Measurements from ENCODE around the gene ROCK1. TPM values are rescaled to one million over a fixed set of nuclear protein-coding genes. Genes with fewer than 3 reads are reported as not detected.

Gene ROCK1
- total and polyA plus RNA-seq, 2 of the 8 experiments (the other 6 are each of a cell fraction or from before 2014, with no cell fraction given) = 4.2 to 48.9 TPM

DNA sequence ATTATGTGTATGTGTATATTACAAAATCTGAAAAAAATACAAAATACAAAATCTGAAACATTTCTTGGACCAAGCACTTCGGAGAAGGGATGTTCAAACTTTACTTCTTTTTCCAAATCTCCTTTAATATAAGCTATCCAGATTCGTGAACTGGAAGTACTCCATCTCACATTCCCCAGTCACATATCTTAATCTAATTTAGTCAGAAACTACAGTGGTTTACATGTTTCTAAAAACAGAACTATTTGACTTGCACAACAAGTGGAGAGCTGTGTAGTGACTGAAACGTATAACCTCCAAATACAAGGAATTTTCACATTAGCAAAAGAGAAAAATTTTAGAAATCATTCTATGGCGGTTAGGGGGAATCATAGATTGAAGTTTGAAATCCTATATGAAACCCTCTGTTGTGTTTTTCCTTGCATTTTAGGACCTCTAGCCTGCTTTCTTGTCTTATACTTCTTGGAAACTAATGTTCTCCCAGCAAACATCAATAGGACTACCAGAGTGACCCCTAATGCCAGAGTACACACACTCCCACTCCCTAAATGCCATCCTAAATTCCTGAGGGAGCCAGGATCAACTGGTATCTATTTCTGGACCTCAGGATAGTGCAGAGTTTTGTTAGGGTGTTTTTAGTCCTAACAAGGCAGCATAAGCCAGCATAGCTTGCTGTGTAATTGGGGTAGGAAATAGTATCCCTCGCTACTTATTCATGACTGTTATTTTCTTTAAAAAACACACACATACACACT is 30.2 kb upstream of the ROCK1 start:
- no peak overlapping the region for H2BK15ac ChIP-seq (ENCODE audit: low read length)
- H3K23ac ChIP-seq (ENCODE audit: insufficient read length) = no peak overlapping the region
- no peak overlapping the region for H2BK120ac ChIP-seq (replicated peaks; ENCODE audit: low read depth, low read length)
- no peaks in the 10 kb centered on the region for H4K20me1 ChIP-seq (replicated peaks in 1 of 2; ENCODE audit: control insufficient read depth in 1 of 2, insufficient read depth in 2 of 2, low read length in 2 of 2)
- H2AK5ac ChIP-seq (ENCODE audit: low read depth, low read length) = no peak overlapping the region
- H2BK20ac ChIP-seq (ENCODE audit: low read length) = no peak overlapping the region
- no peak overlapping the region for H3K14ac ChIP-seq (ENCODE audit: insufficient read length)
- no peak overlapping the region for H3K18ac ChIP-seq (ENCODE audit: extremely low read depth, low read length)
- H3K36me3 ChIP-seq (ENCODE audit: control insufficient read depth in 2 of 4, insufficient read depth in 4 of 4, low read length in 3 of 4) = peaks cover 0 to 3% (median 0%) of the 10 kb centered on the region in 4 experiments; a peak in 1 of 8 replicates
- peaks cover 0 to 1% (median 0%) of the 10 kb centered on the region in 4 experiments; a peak in 1 of 7 replicates for H3K27me3 ChIP-seq (replicated peaks in 1 of 4; ENCODE audit: control insufficient read depth in 3 of 4, extremely low read depth in 1 of 4, insufficient read depth in 3 of 4, low read length in 3 of 4)
- ChIA-PET POLR2A (ENCODE audit: partially characterized antibody) (no interaction called here), CTCF (ENCODE audit: partially characterized antibody) (no interaction called here)
- H3K4me2 ChIP-seq (ENCODE audit: insufficient read depth in 1 of 2, low read depth in 2 of 2, low read length in 2 of 2) = no peak overlapping the region
- no peak overlapping the region for H2BK5ac ChIP-seq (ENCODE audit: low read depth, low read length)
- no peaks in the 10 kb centered on the region for H3K79me2 ChIP-seq (ENCODE audit: control insufficient read depth in 1 of 2, insufficient read depth in 2 of 2, low read length in 2 of 2)
- FAIRE-seq (no peak), DNase-seq (ENCODE audit: low read depth in 1 of 2, low spot score in 2 of 2) (no peak)
- H3K9me3 ChIP-seq (ENCODE audit: insufficient read depth in 2 of 2, low read depth in 1 of 2, low read length in 1 of 2) = peaks cover 0 to 10% of the 10 kb centered on the region in 2 experiments; a peak in 2 of 4 replicates
- no peak overlapping the region for H4K5ac ChIP-seq (ENCODE audit: insufficient read length, low read depth, low read length)
- no peak overlapping the region for H3K56ac ChIP-seq (replicated peaks; ENCODE audit: insufficient read length, low read depth, low read length)
- H4K91ac ChIP-seq (replicated peaks; ENCODE audit: insufficient read length, low read length) = no peak overlapping the region
- H2BK12ac ChIP-seq (ENCODE audit: low read depth, low read length) = no peak overlapping the region
- no peaks in the 10 kb centered on the region for H3K79me1 ChIP-seq (ENCODE audit: low read depth, low read length)
- no peaks in the 10 kb centered on the region for H3K4me1 ChIP-seq (replicated peaks in 1 of 4; ENCODE audit: control insufficient read depth in 3 of 4, insufficient read depth in 4 of 4, low read length in 3 of 4)
- no peak overlapping the region for H3K4me3 ChIP-seq (ENCODE audit: extremely low read depth in 1 of 4, insufficient read depth in 2 of 4, low read depth in 3 of 4, low read length in 4 of 4)
- H3K27ac ChIP-seq (ENCODE audit: low read depth, low read length) = no peak overlapping the region
- no peak overlapping the region for H4K8ac ChIP-seq (ENCODE audit: extremely low read depth, insufficient read depth, low read length)
- H3K4ac ChIP-seq (replicated peaks; ENCODE audit: insufficient read length, low read depth, low read length) = no peak overlapping the region
- no peaks in the 10 kb centered on the region for H3K23me2 ChIP-seq (ENCODE audit: low read depth, low read length)
- WGBS, 2 experiments (ENCODE audit: extremely low coverage in 1 of 2, insufficient coverage in 1 of 2, insufficient read length in 1 of 2, insufficient replicate concordance in 2 of 2, low coverage in 1 of 2, low lambda C conversion rate in 2 of 2, missing lambda C conversion rate in 1 of 2) = 87% methylated on average over 5 of the region's 5 CpGs; no CpG with 5 or more reads in 1 of the 2 experiments
- TF ChIP-seq RXRA (IDR thresholded peaks at IDR 0.05; ENCODE audit: insufficient read depth, low read depth, low read length) (no peak), RAD21 (IDR thresholded peaks at IDR 0.05 in 1 of 2, conservative IDR thresholded peaks at IDR 0.05 in 1 of 2; ENCODE audit: low read depth in 2 of 2, low read length in 2 of 2) (peak in 1 of 2 experiments; percentile 11; a peak in 2 of 4 replicates)
- H2AFZ ChIP-seq (ENCODE audit: low read length) = no peak overlapping the region
- no peak overlapping the region for H3K9ac ChIP-seq (replicated peaks in 1 of 4; ENCODE audit: extremely low read depth in 1 of 4, low read depth in 3 of 4, low read length in 3 of 4)

All from H1 (cell line).